CD4-positive, alpha-beta T cell treated with Interleukin-10 for 1 hour (primary cell): ENCODE data around the gene ST3GAL3.

ENCODE experiments used
- DNase-seq: peaks from one replicate; pipeline ENCODE4 v3.0.0-alpha.2; 2020

Gene ST3GAL3

GRCh38 chr1:43947874-43948437, 240.6 kb downstream of the ST3GAL3 start:
- no peak for DNase-seq

GRCh38 chr1:43949678-43950077, 242.3 kb downstream of the ST3GAL3 start:
- DNase-seq: no peak

- DNase-seq: no peak
These were observed 244.0 kb downstream of the ST3GAL3 start for GRCh38 chr1:43951021-43951985.

- no peak for DNase-seq
These were observed 245.5 kb downstream of the ST3GAL3 start for GRCh38 chr1:43952731-43953346.

GRCh38 chr1:43953361-43953760, 246.0 kb downstream of the ST3GAL3 start:
- DNase-seq: no peak

GRCh38 chr1:43954036-43954435, 246.7 kb downstream of the ST3GAL3 start:
- no peak for DNase-seq

GRCh38 chr1:43956234-43956633, 248.9 kb downstream of the ST3GAL3 start:
- DNase-seq: no peak

GRCh38 chr1:43957407-43958040, 250.2 kb downstream of the ST3GAL3 start:
- no peak for DNase-seq

GRCh38 chr1:43958351-43959255, 251.3 kb downstream of the ST3GAL3 start:
- no peak for DNase-seq

- DNase-seq: no peak
These were observed 253.5 kb downstream of the ST3GAL3 start for GRCh38 chr1:43960798-43961197.

- no peak for DNase-seq
These were observed 254.4 kb downstream of the ST3GAL3 start for GRCh38 chr1:43961692-43962091.

GRCh38 chr1:43962324-43962723, 255.0 kb downstream of the ST3GAL3 start:
- no peak for DNase-seq

GRCh38 chr1:43963006-43963405, 255.7 kb downstream of the ST3GAL3 start:
- DNase-seq: no peak

GRCh38 chr1:43963890-43964289, 256.6 kb downstream of the ST3GAL3 start:
- DNase-seq: no peak

- no peak for DNase-seq
These were observed 258.0 kb downstream of the ST3GAL3 start for GRCh38 chr1:43965316-43965715.

- DNase-seq: no peak
These were observed 261.1 kb downstream of the ST3GAL3 start for GRCh38 chr1:43968348-43968948.

- DNase-seq: no peak
These were observed 262.0 kb downstream of the ST3GAL3 start for GRCh38 chr1:43969416-43969745.

- peak; percentile 96 for DNase-seq
These were observed 262.6 kb downstream of the ST3GAL3 start, which contains the start of gene DPH2 for GRCh38 chr1:43969746-43970466. Gene DPH2 (plus strand): TSS chr1:43970010. CDS start chr1:43970176, 166 bp downstream.

GRCh38 chr1:43970502-43970901, 263.2 kb downstream of the ST3GAL3 start:
- DNase-seq: no peak

- DNase-seq: no peak
These were observed 263.6 kb downstream of the ST3GAL3 start for GRCh38 chr1:43970911-43971310.

- no peak for DNase-seq
These were observed 264.1 kb downstream of the ST3GAL3 start for GRCh38 chr1:43971336-43971980.
